CD4-positive, alpha-beta memory T cell (primary cell): ENCODE measurements around the gene GDPGP1. TPM values are rescaled to one million over a fixed set of nuclear protein-coding genes. Genes with fewer than 3 reads are reported as not detected.
"Not testable (repeated sequence)": the region's sequence is repeated elsewhere in the genome, so short reads cannot be mapped to it uniquely, and the experiment has no call there.

Source experiments
- CTCF ChIA-PET: fragments of 350-600 bp; sonication (Branson Sonifier 250); formaldehyde crosslinking; loops from one replicate; lab custom pipeline; 2021; ENCODE audit warnings: inconsistent platforms; ENCODE audit not compliant: partially characterized antibody; lab: Charles Lee
- POLR2A ChIA-PET: fragments of 350-600 bp; sonication (Branson Sonifier 250); formaldehyde crosslinking; loops from one replicate; lab custom pipeline; 2021; ENCODE audit not compliant: partially characterized antibody; lab: Charles Lee
- DNase-seq, 5 donors: peaks; one replicate each; pipeline versions ENCODE4 v3.0.0 to v3.0.0-alpha.2; 2020 to 2022; ENCODE audit warnings: mixed read lengths in 1 of 5
- H3K27ac ChIP-seq: one replicate; pipeline ENCODE4 v1.7.0; 2013; ENCODE audit warnings: low read depth, low read length
- H3K27me3 ChIP-seq: 2 replicates; pipeline ENCODE4 v1.7.0; 2013; ENCODE audit warnings: mild to moderate bottlenecking, low read length, moderate library complexity; ENCODE audit not compliant: insufficient read depth
- H3K36me3 ChIP-seq: 2 replicates; pipeline ENCODE4 v1.7.0; 2013; ENCODE audit warnings: mild to moderate bottlenecking, low read length, moderate library complexity; ENCODE audit not compliant: insufficient read depth
- H3K4me1 ChIP-seq: 2 replicates; pipeline ENCODE4 v1.7.0; 2013; ENCODE audit warnings: mild to moderate bottlenecking, low read length, moderate library complexity; ENCODE audit not compliant: insufficient read depth
- H3K4me3 ChIP-seq, 2 donors: one replicate each; pipeline ENCODE4 v1.7.0; 2013; ENCODE audit warnings: low read length in 2 of 2, mild to moderate bottlenecking in 1 of 2
- H3K9me3 ChIP-seq, 2 donors: one replicate each; pipeline ENCODE4 v1.7.0; 2013; ENCODE audit warnings: low read length in 2 of 2, control low read depth in 1 of 2; ENCODE audit not compliant: control insufficient read depth in 1 of 2
- H3K27ac Mint-ChIP-seq, 7 donors: one replicate each; pipeline ENCODE4 v1.8.0; 2020 to 2021; ENCODE audit warnings: mixed read lengths in 7 of 7, mild to moderate bottlenecking in 6 of 7, inconsistent platforms in 3 of 7, moderate library complexity in 3 of 7
- H3K27me3 Mint-ChIP-seq, 2 donors: one replicate each; pipeline ENCODE4 v1.8.0; 2020 to 2021; ENCODE audit warnings: mixed read lengths in 2 of 2
- H3K36me3 Mint-ChIP-seq, 2 donors: one replicate each; pipeline ENCODE4 v1.8.0; 2020 to 2021; ENCODE audit warnings: mixed read lengths in 2 of 2, inconsistent platforms in 1 of 2, mild to moderate bottlenecking in 1 of 2
- H3K4me1 Mint-ChIP-seq, 4 donors: one replicate each; pipeline ENCODE4 v1.8.0; 2020 to 2021; ENCODE audit warnings: mixed read lengths in 4 of 4, mild to moderate bottlenecking in 1 of 4
- H3K4me3 Mint-ChIP-seq, 8 donors: one replicate each; pipeline ENCODE4 v1.8.0; 2020 to 2021; ENCODE audit warnings: mixed read lengths in 8 of 8, mild to moderate bottlenecking in 7 of 8, moderate library complexity in 6 of 8, inconsistent platforms in 3 of 8
- H3K9me3 Mint-ChIP-seq, 8 donors: one replicate each; pipeline ENCODE4 v1.8.0; 2020 to 2021; ENCODE audit warnings: mixed read lengths in 8 of 8, mild to moderate bottlenecking in 5 of 8, inconsistent platforms in 3 of 8, moderate library complexity in 1 of 8
- intact Hi-C: fragments of 100-400 bp; cut with micrococcal nuclease; formaldehyde crosslinking; loops from one replicate; pipeline ENCODE4 v1.15.1; 2023
- polyA plus RNA-seq, 2 donors: library from polyadenylated mRNA; unstranded; fragments of 300-500 nt; fragmentation: Illumina TruSeq; gene quantifications; one replicate each; pipeline ENCODE4 v1.2.3, GENCODE V29; 2021
- total RNA-seq, 2 experiments: library from RNA; stranded (reverse); gene quantifications; one replicate each; pipeline ENCODE4 v1.2.3, GENCODE V29; 2021

GDPGP1 gene
- total and polyA plus RNA-seq, 4 experiments from 2014 or later, result 0.58 to 15.0 (median 6.0) TPM

GRCh38 chr15:90266485-90266884 lies 32.5 kb downstream of the GDPGP1 start:
- Histone ChIP-seq H3K36me3 (peaks cover 20% of the 10 kb centered on the region), H3K27ac (peak overlapping the region; percentile 95), H3K9me3 (no peaks in the 10 kb centered on the region), H3K4me3 (peak overlapping the region; percentile 66 to 97), H3K4me1 (peaks cover 55% of the 10 kb centered on the region), H3K27me3 (no peaks in the 10 kb centered on the region)
- Mint-ChIP-seq H3K36me3 (peaks cover 27 to 51% of the 10 kb centered on the region in 2 donors), H3K4me3 (peak overlapping the region; percentile 93 to 99 (median 98)), H3K27ac (peak overlapping the region; percentile 98 to 100 (median 99)), H3K9me3 (no peaks in the 10 kb centered on the region), H3K4me1 (peaks cover 31 to 73% (median 50%) of the 10 kb centered on the region in 4 donors), H3K27me3 (no peaks in the 10 kb centered on the region)
- intact Hi-C loops, result loop anchor here (1.0 kb wide), 1 partner anchor 20 kb away; no protein-coding TSS in a partner anchor
- peak; percentile 22 to 47 (median 28) for DNase-seq
- ChIA-PET POLR2A (interaction anchor here (0.8 to 4.5 kb wide), 16 partner anchors 8 to 669 kb away, joined by 3 to 150 read pairs (median 4); partner anchors contain the start of genes AP3S2, BLM, CIB1 and GDPGP1), CTCF (interaction anchor here (1.0 to 2.0 kb wide), 2 partner anchors 33 to 668 kb away, joined by 3 to 8 read pairs; partner anchors contain the start of genes CIB1, GDPGP1 and UNC45A)

GRCh38 chr15:90268415-90268814 lies 34.4 kb downstream of the GDPGP1 start:
- no peaks in the 10 kb centered on the region for H3K9me3 Mint-ChIP-seq
- ChIA-PET CTCF (interaction anchor here (1.1 to 1.5 kb wide), 2 partner anchors 35 kb away, joined by 3 to 4 read pairs; partner anchors contain the start of gene CIB1), POLR2A (interaction anchor here (0.9 to 4.5 kb wide), 3 partner anchors 24 to 375 kb away, joined by 3 to 150 read pairs (median 3); partner anchors contain the start of genes AP3S2, CIB1 and GDPGP1)
- peak overlapping the region; percentile 57 to 99 (median 74) for H3K4me3 Mint-ChIP-seq
- no peaks in the 10 kb centered on the region for H3K9me3 ChIP-seq
- H3K36me3 ChIP-seq, result peaks cover 38% of the 10 kb centered on the region
- H3K27ac ChIP-seq, result no peak overlapping the region
- intact Hi-C loops, result no loop called here
- H3K27ac Mint-ChIP-seq, result peak overlapping the region; percentile 52 to 99 (median 75)
- H3K4me1 Mint-ChIP-seq, result peaks cover 37 to 88% (median 56%) of the 10 kb centered on the region in 4 donors
- H3K4me1 ChIP-seq, result peaks cover 61% of the 10 kb centered on the region
- H3K4me3 ChIP-seq, result no peak overlapping the region
- peaks cover 35 to 70% of the 10 kb centered on the region in 2 donors for H3K36me3 Mint-ChIP-seq
- no peaks in the 10 kb centered on the region for H3K27me3 ChIP-seq
- H3K27me3 Mint-ChIP-seq, result no peaks in the 10 kb centered on the region
- DNase-seq, result no peak

GRCh38 chr15:90270502-90271150 lies 36.6 kb downstream of the GDPGP1 start:
- ChIA-PET CTCF (interaction anchor here (0.6 to 2.5 kb wide), 5 partner anchors 12 to 128 kb away, joined by 3 to 11 read pairs (median 4); no protein-coding TSS in a partner anchor), POLR2A (interaction anchor here (1.4 kb wide), 1 partner anchor 69 kb away, joined by 3 read pairs; the partner anchor contains the start of gene SEMA4B)
- Histone ChIP-seq H3K36me3 (peaks cover 42% of the 10 kb centered on the region), H3K9me3 (no peaks in the 10 kb centered on the region), H3K4me3 (no peak overlapping the region), H3K27me3 (no peaks in the 10 kb centered on the region), H3K4me1 (peaks cover 51% of the 10 kb centered on the region), H3K27ac (no peak overlapping the region)
- Mint-ChIP-seq H3K9me3 (no peaks in the 10 kb centered on the region), H3K27me3 (no peaks in the 10 kb centered on the region), H3K4me3 (peak overlapping the region in 5 of 8 donors; percentile 2 to 76 (median 8)), H3K4me1 (peaks cover 34 to 71% (median 52%) of the 10 kb centered on the region in 4 donors), H3K36me3 (peaks cover 44 to 76% of the 10 kb centered on the region in 2 donors), H3K27ac (peak overlapping the region; percentile 11 to 91 (median 76))
- intact Hi-C loops, result no loop called here
- DNase-seq, result no peak

GRCh38 chr15:90271459-90272166 lies 37.6 kb downstream of the GDPGP1 start:
- peaks cover 31 to 61% (median 49%) of the 10 kb centered on the region in 4 donors for H3K4me1 Mint-ChIP-seq

GRCh38 chr15:90278467-90278866 lies 44.5 kb downstream of the GDPGP1 start:
- DNase-seq, intact Hi-C loops: not testable (repeated sequence)

More at GRCh38 chr15:90271459-90272166, 37.6 kb downstream of the GDPGP1 start:
- no peaks in the 10 kb centered on the region for H3K27me3 ChIP-seq
- no peak overlapping the region for H3K4me3 ChIP-seq
- no peaks in the 10 kb centered on the region for H3K9me3 ChIP-seq
- peaks cover 42% of the 10 kb centered on the region for H3K36me3 ChIP-seq
- H3K4me1 ChIP-seq, result peaks cover 49% of the 10 kb centered on the region
- H3K36me3 Mint-ChIP-seq, result peaks cover 49 to 72% of the 10 kb centered on the region in 2 donors
- peak overlapping the region in 6 of 7 donors; percentile 8 to 65 (median 46) for H3K27ac Mint-ChIP-seq
- H3K27ac ChIP-seq, result no peak overlapping the region
- ChIA-PET CTCF (interaction anchor here (1.1 to 2.5 kb wide), 4 partner anchors 11 to 112 kb away, joined by 3 to 11 read pairs (median 4); no protein-coding TSS in a partner anchor), POLR2A (interaction anchor here (0.7 kb wide), 1 partner anchor 70 kb away, joined by 3 read pairs; the partner anchor contains the start of gene SEMA4B)
- no peaks in the 10 kb centered on the region for H3K27me3 Mint-ChIP-seq
- no peaks in the 10 kb centered on the region for H3K9me3 Mint-ChIP-seq
- intact Hi-C loops, result no loop called here
- H3K4me3 Mint-ChIP-seq, result peak overlapping the region in 1 of 8 donors; percentile 8
- DNase-seq, result no peak

GRCh38 chr15:90280743-90281142 lies 46.7 kb downstream of the GDPGP1 start:
- H3K4me1 ChIP-seq, H3K27ac ChIP-seq, H3K4me1 Mint-ChIP-seq, H3K27ac Mint-ChIP-seq, H3K4me3 ChIP-seq, POLR2A ChIA-PET, H3K9me3 ChIP-seq, intact Hi-C loops, H3K27me3 ChIP-seq, H3K27me3 Mint-ChIP-seq, H3K9me3 Mint-ChIP-seq, H3K36me3 ChIP-seq, H3K36me3 Mint-ChIP-seq, DNase-seq, H3K4me3 Mint-ChIP-seq: not testable (repeated sequence)
- CTCF ChIA-PET, result interaction anchor here (1.3 kb wide), 1 partner anchor 12 kb away, joined by 4 read pairs; no protein-coding TSS in a partner anchor

More at GRCh38 chr15:90278467-90278866, 44.5 kb downstream of the GDPGP1 start:
- Mint-ChIP-seq H3K27ac (peak overlapping the region in 1 of 7 donors; percentile 25), H3K36me3 (peaks cover 14 to 16% of the 10 kb centered on the region in 2 donors)
- H3K9me3 Mint-ChIP-seq, H3K27me3 Mint-ChIP-seq, H3K27ac ChIP-seq, H3K36me3 ChIP-seq, H3K4me3 Mint-ChIP-seq, CTCF ChIA-PET, H3K4me1 ChIP-seq, H3K27me3 ChIP-seq, POLR2A ChIA-PET, H3K9me3 ChIP-seq, H3K4me1 Mint-ChIP-seq, H3K4me3 ChIP-seq: not testable (repeated sequence)
